NB4 (cell line): ENCODE results near the gene B3GAT3.

ENCODE experiments used
- DNase-seq: peaks from one replicate; pipeline ENCODE4 v3.0.0; 2010; ENCODE audit warnings: low read depth
- H3K4me3 ChIP-seq: one replicate; pipeline ENCODE4 v1.5.1; 2011; ENCODE audit warnings: mild to moderate bottlenecking, low read depth, low read length, moderate library complexity
- CTCF ChIP-seq: IDR thresholded peaks from one replicate; pipeline ENCODE4 v1.5.1; 2012; ENCODE audit warnings: low read depth, low read length
- MAX ChIP-seq: IDR thresholded peaks from 2 replicates; pipeline ENCODE4 v1.6.1; 2011; ENCODE audit warnings: low read depth, low read length
- MYC ChIP-seq: IDR thresholded peaks from 2 replicates; pipeline ENCODE4 v1.6.1; 2011; ENCODE audit warnings: low read depth, low read length
- POLR2A ChIP-seq: IDR thresholded peaks from 2 replicates; pipeline ENCODE4 v1.6.1; 2011; ENCODE audit warnings: mild to moderate bottlenecking; ENCODE audit not compliant: insufficient read length; ENCODE audit errors: extremely low read depth

Gene B3GAT3

GRCh38 chr11:62646825-62647608 is 25.2 kb upstream of the B3GAT3 start:
- H3K4me3 ChIP-seq = peak overlapping the region; percentile 25
- TF ChIP-seq MAX (no peak), CTCF (no peak), POLR2A (no peak), MYC (no peak)
- no peak for DNase-seq

GRCh38 chr11:62645946-62646824 is 24.4 kb upstream of the B3GAT3 start, which contains the start of gene GANAB:
Gene GANAB (minus strand): TSS chr11:62646613. CDS start chr11:62646599, 14 bp downstream.
- peak within 1 kb of the TSS; percentile 96 for H3K4me3 ChIP-seq
- peak; percentile 62 for TF ChIP-seq MAX
- TF ChIP-seq CTCF = no peak
- peak; percentile 68; the same call in 1 of the 2 replicates for TF ChIP-seq MYC
- peak; percentile 94 for TF ChIP-seq POLR2A
- DNase-seq = peak; percentile 99

- no peak for TF ChIP-seq MYC
- TF ChIP-seq POLR2A = no peak
- TF ChIP-seq MAX = 0 out of 2 replicates have a peak, but pooled peaks have one; percentile 5
- DNase-seq = peak; percentile 35
- H3K4me3 ChIP-seq = peak overlapping the region; percentile 96
These were observed 23.8 kb upstream of the B3GAT3 start for GRCh38 chr11:62645671-62645945.

GRCh38 chr11:62644220-62644619 is 22.4 kb upstream of the B3GAT3 start:
- TF ChIP-seq MYC (no peak), POLR2A (no peak), MAX (no peak), CTCF (no peak)
- H3K4me3 ChIP-seq = peak overlapping the region; percentile 29
- peak; percentile 51 for DNase-seq

- no peak overlapping the region for H3K4me3 ChIP-seq
- TF ChIP-seq MAX = no peak
- TF ChIP-seq MYC = no peak
- no peak for TF ChIP-seq POLR2A
- no peak for DNase-seq
These were observed 10.7 kb upstream of the B3GAT3 start for GRCh38 chr11:62632492-62632891.

GRCh38 chr11:62627713-62628112 is 5.9 kb upstream of the B3GAT3 start:
- H3K4me3 ChIP-seq = no peak overlapping the region
- peak; percentile 46 for DNase-seq
- TF ChIP-seq POLR2A = no peak
- TF ChIP-seq CTCF = no peak
- no peak for TF ChIP-seq MAX
- no peak for TF ChIP-seq MYC
